ENCODE measurements around the gene GPRIN2.
"Not testable (repeated sequence)": the region's sequence is repeated elsewhere in the genome, so short reads cannot be mapped to it uniquely, and the experiment has no call there.

GPRIN2 gene

DNA sequence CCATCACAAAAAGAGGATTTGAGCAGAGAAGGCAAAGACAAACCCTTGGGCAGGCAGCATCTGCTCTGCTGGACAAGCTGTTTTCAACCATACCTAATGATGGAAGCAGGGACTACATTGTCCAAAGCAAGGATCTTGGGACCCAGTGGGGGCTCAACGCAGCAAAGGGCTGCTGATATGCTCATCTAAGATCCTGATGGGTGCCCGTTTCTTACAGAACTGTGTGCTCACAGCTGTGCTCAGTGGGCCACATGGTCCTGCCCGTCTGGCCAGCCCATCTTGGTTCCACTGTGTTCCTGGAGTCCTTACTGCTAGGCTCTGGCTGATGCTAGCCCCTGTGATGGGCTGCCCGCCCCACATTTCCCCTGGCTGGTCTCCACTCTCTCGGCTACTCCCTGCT, 36.1 kb downstream of the GPRIN2 start:
- DNase-seq (ENCODE audit: low read depth): no peak

DNA sequence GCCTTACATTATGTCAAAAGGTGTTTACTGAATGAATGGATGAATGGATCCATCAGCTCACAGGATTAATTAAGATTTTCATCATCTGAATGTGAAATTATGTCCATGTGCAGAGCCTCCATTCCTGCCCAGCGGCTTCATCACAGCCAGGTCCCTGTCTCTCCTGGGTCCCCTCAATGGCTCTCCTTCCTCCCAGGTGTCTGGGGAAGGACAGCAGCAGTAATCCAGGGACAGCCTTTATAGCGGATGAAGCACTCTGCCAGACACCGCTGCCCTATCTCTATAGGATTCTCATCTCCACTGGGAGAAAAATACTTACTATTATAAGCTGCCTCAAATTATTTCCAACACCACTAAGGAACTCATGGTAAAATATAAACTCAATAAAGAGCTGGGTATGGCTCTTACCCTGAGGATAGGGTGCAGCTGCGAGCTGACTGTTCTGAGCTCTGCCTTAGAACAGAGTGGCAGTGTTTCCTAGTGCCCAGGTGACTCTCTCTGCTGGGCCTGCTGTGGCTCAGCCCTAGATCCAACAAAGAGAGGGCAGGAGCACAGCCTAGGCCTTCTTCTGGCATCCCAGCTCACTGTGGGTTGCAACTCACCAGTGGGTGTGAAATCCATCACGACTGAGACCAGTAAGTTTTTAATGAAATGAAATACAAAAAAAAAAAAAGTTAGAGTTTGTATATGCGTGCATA, 38.3 kb downstream of the GPRIN2 start:
- DNase-seq (ENCODE audit: low read depth): no peak

DNA sequence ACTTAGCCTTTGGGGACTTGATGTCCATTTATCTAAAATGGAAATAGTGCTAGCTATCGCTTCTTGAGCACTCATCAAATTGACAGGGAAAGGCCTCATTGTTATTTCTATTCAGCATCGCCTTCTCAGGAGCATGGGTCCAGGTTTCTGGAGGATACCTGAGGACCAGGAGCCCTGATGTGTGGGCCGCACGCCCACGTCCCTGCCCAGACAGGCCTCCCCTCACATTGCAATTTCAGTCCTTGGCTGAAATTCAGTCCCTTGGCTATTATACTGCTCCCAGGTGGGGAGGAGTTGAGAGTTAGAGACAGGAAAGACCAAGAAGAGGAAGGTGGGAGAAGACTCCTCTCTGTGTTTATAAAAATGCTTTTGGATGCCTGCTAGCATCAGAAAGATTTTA, 38.9 kb downstream of the GPRIN2 start:
- DNase-seq (ENCODE audit: low read depth): no peak

DNA sequence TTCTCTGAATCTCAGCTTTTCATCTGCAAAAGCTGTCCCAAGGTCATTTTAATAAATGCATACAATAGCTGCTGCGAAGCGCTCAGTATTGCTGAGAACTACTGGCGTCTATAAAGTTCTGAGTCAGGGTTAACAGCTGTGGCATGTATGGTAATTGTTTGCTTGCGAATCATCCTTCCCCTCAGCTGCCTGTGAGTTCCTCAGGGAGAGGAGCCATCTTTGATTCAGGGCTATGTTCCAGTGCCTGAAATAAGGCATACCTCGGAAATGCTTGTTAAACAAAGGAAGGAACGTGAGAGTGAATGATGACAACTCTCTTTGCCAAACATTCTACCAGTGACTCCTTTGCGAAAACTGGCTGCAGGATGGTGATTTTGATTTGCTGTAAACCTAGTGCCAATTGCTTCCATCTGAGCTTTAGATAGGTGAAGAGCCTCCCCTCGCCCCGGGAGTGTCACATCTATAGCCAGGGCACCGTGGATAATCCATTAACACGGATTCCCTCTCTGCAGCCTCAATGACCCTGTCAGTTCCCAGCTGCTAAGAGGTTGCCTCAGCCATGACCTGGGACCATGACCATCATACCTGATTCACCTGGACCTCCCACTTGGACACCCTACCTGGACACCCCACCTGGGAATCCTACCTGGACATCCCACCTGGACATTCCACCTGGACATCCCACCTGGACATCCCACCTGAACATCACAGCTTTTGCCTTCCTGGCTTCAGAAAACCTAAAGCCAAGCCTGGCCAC, 39.6 kb downstream of the GPRIN2 start:
- DNase-seq (ENCODE audit: low read depth): no peak

DNA sequence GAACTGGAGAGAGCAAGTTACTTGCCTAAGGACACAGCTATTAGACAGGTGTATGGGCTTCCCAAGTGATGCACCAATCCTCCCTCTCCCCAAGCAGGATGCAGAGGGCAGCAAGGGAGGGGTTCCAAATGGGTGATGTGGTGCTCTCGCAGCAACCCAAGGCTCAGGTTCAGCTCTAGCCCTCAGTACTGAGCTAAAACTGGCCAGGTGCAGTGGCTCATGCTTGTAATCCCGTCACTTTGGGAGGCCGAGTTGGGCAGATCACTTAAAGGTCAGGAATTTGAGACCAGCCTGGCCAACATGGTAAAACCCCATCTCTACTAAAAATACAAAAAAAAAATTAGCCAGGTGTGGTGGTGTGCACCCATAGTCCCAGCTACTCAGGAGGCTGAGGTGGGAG, 40.7 kb downstream of the GPRIN2 start:
- DNase-seq (ENCODE audit: low read depth): no peak

DNA sequence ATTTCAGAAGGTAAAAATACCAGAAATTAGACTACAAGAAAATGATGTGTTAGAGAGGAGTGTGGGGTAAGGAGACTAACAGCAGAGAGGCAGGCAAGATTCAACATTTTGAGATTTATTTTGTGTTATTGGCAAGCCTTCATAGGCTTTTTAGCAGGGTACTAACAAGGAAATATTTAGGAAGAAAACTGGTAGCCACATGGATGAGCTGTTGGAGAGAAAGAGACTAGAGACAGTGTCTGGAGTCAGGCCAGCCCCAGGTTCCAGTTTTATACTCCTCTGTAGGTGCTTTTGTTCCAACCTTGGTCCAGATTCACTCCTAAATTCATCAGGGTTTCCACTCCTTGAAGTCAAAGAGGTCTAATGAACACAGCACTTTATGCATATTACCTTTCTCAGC, 41.1 kb downstream of the GPRIN2 start:
- no peak for DNase-seq (ENCODE audit: low read depth)

DNA sequence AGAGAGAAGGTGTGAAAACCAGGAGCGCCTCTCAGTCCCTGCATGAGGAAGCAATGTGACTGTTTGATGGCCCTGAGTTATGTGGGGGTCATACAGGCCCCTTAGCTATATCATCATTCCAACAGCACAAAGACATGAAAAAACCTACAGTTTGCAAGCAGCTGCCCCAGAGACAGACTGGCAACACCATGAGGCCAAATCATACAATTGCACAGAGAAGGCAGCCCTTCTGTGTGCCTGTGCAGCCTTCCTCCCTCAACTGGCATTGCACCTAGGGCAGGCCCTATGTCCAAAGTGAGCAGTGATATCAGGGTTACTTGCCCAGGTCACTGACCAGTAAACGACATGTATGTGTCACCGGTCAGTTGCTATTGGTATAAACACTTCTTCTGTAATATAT, 41.6 kb downstream of the GPRIN2 start:
- no peak for DNase-seq (ENCODE audit: low read depth)

DNA sequence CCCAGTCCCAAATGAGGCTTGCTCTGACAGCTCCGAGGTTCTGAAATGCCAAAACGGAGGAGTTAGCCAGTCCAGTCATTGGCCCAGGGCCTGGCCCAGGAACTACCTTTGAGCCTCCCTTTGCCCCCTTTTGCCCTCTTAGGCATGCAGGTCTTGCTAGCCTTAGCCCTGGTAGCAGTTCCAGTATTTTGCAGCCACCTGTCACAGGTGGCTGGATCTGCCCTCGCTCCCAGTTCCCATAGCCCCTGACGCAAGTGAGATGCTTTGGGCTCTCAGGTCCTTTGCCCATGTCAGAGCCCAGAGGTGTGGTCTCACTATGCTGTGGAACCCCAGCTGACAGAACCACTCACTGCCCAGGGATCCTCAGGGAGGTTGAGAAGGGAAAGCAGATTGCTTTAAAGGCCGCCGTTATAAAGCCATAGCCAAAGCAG, 42.0 kb downstream of the GPRIN2 start:
- no peak for DNase-seq (ENCODE audit: low read depth)

DNA sequence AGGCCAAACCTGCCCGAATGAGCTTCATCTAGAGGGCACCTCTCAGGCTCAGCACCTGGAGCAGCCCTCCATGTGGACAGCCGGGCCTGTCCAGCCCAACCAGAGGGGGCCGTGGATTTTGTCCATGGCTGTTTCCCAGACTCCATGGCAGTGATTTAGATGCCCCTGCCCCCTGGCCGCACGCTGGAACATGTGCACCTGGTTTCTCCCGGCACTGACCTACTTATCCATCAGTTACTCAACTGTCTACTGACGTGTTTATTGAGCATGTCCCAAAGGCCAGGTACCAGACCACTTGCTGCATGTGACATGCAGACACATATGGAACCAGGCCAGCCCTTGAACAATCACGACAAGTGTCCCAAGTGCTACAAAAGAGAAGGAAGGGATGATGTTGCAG, 43.1 kb downstream of the GPRIN2 start:
- not testable (repeated sequence) for DNase-seq (ENCODE audit: low read depth)

DNA sequence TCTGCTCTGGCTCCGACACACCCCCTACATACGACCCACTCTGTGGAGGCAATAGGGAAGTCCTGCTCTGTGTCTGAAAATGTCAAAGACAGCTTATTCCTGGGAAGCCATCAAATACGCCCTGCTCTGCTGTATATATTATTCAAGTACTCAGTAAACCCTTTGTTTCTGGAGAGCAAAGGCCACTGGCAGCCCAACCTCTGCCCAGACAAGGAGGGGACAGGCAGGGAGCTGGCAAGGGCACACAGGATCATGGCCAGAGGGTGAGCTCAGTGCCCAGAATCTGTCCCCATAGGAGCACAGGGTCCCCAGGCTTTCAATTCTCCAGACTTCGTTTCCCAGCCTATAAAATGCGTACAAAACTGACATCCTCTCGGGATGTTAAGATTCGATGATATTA, 43.7 kb downstream of the GPRIN2 start:
- not testable (repeated sequence) for DNase-seq (ENCODE audit: low read depth)

DNA sequence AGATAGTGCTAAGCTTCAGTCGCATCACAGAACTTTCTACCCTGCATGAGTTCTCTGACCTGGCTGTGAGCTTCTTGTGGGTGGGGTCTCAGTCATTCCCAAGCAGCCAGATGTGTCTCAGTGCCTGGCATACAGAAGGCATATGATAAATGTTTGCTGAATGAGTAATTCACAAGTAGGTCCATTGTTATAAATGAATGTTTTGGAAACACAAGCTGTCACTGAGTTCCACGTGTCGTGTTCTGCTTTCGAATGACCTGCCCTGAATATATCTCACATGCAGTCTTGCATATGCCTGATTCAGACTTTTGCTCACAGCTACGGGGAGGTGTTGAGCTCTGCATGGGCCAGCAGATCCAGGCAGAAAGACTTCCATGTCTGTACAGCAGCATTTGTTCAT, 44.5 kb downstream of the GPRIN2 start:
- not testable (repeated sequence) for DNase-seq (ENCODE audit: low read depth)

Data from activated T-cell treated with anti-CD3 and anti-CD28 coated beads for 1 hour (primary cell).